HG02571 (cell line): Measurements from ENCODE around the gene NKX2-1.
"Not testable (repeated sequence)": the region's sequence is repeated elsewhere in the genome, so short reads cannot be mapped to it uniquely, and the experiment has no call there.

ENCODE experiments used
- ATAC-seq: cut with Tn5 transposase; IDR thresholded peaks from one replicate; pipeline ENCODE4 v1.9.1; 2021; ENCODE audit warnings: mild to moderate bottlenecking, moderate library complexity; ENCODE audit not compliant: unreplicated experiment

NKX2-1 gene

GRCh38 chr14:36505892-36506731 lies 13.9 kb downstream of the NKX2-1 start:
- ATAC-seq: no peak

DNA sequence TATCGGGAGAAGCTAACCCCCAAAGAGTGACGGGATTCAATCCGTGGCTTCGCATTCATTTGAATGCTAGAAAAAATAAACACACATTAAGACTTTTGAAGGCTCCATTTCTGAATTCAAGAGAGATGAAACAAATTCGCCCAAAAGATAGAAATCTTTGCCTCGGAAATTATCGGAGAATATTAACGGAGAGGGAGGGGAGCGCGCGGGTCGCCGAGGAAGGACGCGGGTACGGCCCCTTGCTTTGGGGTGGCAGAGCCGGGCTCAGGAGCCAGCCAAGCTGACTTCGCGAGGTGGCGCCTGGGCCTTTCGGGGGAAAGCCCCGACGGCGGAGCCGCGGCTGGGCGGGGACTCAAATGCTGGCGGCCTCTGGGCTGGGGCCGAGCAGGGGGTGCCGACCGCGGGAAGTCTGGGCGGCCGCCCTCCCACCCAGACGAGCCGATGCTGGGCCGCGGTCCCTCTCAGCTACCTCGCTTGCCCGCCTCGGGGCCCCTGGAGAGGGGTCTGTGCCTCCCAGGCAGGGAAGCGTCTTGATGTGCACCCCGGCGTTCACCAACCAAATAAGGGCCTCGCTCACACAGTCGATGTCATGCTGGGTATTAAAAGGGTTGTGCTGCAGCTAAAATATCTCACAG lies 14.7 kb downstream of the NKX2-1 start:
- ATAC-seq: no peak

GRCh38 chr14:36504771-36505175 lies 15.3 kb downstream of the NKX2-1 start:
- ATAC-seq: no peak

GRCh38 chr14:36503771-36504741 lies 16.0 kb downstream of the NKX2-1 start:
- ATAC-seq: no peak

- ATAC-seq: no peak
Observed at GRCh38 chr14:36502558-36503508, 17.2 kb downstream of the NKX2-1 start.

- ATAC-seq: no peak
Observed at GRCh38 chr14:36498938-36499337, 21.1 kb downstream of the NKX2-1 start.

- no peak for ATAC-seq
Observed at GRCh38 chr14:36496346-36496745, 23.7 kb downstream of the NKX2-1 start.

GRCh38 chr14:36495666-36496065 lies 24.4 kb downstream of the NKX2-1 start:
- no peak for ATAC-seq

DNA sequence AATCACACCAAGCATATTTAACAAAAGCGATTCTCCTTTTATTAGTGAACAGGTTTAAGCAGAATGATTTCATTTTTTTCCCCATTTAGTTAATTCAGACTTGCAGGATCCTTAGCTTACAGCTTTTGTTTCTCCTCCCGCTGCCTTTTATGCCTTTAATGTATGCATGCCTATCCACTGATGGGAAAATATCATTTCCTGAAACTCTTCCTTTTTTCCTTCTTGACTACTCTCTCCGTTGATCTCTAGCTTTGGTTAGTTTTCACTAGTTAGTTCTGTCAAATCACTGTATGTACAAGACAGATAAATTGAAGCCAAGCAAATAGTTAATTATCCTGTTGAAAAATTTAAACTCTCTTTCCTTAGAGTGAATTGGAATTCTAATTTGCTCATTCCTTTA lies 26.3 kb downstream of the NKX2-1 start:
- no peak for ATAC-seq

- ATAC-seq: no peak
Observed at GRCh38 chr14:36485773-36486172, 34.3 kb downstream of the NKX2-1 start.

GRCh38 chr14:36479344-36479743 lies 40.7 kb downstream of the NKX2-1 start:
- ATAC-seq: no peak

DNA sequence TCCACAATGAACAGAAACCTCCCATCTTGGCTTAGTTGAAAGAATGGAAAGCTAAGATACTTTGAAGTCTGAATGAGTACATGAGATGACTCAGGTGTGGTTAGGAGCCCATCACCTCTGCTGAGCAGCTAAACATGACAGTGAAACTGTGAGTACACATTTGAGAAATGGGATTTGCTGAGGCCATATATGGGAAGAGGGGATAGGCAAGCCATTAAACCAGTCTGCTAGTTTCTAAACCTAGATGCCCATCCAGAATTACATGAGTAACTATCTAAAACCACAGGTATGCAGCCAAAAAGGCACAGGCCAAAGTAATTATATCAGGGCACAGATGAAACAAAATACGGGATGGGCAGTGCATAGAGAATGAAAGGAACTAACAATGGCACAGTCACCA lies 41.2 kb downstream of the NKX2-1 start:
- no peak for ATAC-seq

- ATAC-seq: no peak
Observed at GRCh38 chr14:36477266-36477665, 42.8 kb downstream of the NKX2-1 start.

DNA sequence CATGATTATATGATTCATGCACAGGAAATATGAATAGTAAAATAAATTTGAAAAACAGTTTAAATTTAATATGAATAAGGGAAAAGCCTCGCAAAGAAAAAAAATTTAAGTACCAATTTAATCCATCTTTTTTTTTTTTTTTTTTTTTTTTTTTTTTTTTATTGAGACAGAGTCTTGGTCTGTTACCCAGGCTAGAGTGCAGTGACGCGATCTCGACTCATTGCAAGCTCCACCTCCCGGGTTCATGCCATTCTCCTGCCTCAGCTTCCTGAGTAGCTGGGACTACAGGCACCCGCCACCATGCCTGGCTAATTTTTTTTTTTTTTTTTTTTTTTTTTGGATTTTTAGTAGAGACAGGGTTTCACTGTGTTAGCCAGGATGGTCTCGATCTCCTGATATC lies 44.0 kb downstream of the NKX2-1 start:
- not testable (repeated sequence) for ATAC-seq

DNA sequence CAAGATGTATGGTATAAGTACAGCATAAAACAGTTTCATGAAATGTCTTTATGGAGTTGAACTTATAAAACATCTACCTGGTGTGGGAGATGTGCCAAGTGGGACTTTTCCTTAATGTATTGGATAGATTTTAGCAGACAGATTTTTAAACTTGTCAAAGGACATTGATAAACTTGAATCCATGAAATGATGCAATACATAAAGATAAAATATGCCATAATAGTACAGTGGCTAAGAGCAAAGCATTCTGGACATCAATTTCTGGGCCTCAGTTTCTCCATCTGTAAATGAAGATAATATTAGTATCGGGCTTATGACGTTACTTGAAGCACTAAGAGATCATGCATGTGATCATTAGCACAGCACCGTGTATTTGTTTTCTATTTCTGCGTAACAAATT lies 45.4 kb downstream of the NKX2-1 start:
- no peak for ATAC-seq

- ATAC-seq: no peak
Observed at GRCh38 chr14:36471431-36471830, 48.6 kb downstream of the NKX2-1 start.

DNA sequence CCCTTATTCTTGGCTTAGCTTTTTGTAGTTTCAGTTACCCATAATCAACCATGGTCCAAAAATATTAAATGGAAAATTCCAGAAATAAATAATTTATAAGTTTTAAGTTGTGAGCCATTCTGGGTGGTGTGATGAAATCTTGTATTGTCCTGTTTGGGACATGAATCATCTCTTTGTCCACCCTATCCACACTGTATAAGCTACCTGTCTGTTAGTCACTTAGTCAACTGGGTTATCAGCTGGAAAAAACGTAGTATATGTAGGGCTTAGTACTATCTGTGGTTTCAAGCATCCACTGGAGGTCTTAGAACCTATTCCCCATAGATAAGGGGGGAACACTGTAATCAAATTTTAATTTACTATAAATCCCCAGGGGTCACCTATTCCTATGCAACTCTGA lies 52.7 kb downstream of the NKX2-1 start:
- ATAC-seq: no peak
